Inferior parietal cortex (tissue), 1 donor: ENCODE measurements around the gene CACNA1A.
"Not testable (repeated sequence)": the region's sequence is repeated elsewhere in the genome, so short reads cannot be mapped to it uniquely, and the experiment has no call there.

ENCODE experiments used
- DNase-seq: peaks from one replicate; pipeline ENCODE4 v3.0.0-alpha.2; 2016; ENCODE audit errors: extremely low spot score

The CACNA1A gene

GRCh38 chr19:13281567-13282291 lies 224.6 kb downstream of the CACNA1A start:
- peak; percentile 42 for DNase-seq

GRCh38 chr19:13277104-13277809 lies 229.0 kb downstream of the CACNA1A start:
- DNase-seq: peak; percentile 89

DNA sequence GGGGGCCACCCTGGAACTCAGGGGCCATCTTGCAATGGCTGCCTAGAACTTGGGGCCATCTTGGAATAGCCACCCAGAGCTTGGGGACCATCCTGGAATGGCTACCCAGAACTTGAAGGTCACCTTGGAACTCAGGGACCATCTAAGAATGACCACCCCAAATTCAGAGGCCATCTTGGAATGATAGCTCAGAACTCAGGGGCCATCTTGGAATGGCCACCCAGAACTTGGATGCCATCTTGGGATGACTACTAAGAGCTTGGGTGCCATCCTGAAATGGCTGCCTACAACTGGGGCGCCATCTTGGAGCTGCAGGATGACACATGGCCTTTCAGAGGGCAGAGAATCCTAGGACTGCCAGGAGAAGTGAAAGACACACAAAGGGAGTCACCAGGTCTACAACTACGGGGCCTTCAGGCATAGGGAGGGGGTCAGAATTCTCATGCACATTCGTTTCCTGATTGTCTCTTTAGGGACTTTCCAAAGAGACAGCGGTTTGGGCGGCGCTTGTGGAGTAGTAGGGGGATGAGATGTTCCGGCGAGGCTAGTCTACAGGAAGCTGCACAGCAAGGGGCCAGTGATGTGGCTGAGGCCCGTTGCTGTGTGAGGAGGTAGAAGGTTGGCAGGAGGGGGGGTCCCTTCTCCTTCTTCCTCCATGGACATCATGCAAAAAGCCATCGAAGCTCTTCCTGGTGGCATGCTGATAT lies 231.1 kb downstream of the CACNA1A start:
- DNase-seq: no peak

GRCh38 chr19:13270514-13271105 lies 235.7 kb downstream of the CACNA1A start:
- DNase-seq: no peak

- DNase-seq: no peak
These were observed 236.9 kb downstream of the CACNA1A start for GRCh38 chr19:13269348-13269747.

DNA sequence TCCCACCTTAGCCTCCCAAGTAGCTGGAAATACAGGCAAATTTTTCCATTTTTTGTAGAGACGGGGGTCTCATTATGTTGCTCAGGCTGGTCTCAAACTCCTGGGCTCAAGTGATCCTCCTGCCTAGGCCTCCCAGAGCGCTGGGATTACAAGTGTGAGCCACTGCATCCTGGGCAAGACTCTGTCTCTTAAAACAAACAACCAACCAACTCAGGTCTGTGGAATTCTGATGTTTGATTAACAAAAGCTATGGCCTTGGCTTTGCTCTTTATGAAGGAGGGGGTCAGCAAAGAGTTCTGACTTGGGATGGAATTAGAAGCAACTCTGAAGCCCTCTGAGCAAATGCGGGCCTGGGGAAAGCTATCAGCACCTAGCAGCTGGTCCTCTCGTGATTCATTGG lies 238.4 kb downstream of the CACNA1A start:
- DNase-seq: no peak

GRCh38 chr19:13267131-13267530 lies 239.1 kb downstream of the CACNA1A start:
- DNase-seq: no peak

DNA sequence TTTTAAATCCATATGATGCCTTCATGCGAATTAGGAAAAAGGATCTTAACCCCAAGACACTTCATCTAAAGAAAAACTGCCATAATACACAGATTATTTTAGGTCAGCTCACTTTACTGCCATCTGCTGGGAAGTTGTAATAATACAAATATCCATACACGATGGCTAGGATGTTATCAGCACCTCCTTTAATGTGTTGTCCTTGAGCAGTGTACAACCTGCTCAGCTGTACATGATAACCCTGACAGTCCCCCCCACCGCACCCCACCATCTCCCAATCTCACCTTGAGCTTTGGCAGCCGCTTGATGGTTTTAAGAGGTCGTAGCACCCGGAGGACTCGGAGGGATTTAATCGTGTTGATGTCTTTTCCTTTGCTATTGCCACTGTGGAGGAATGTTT lies 243.8 kb downstream of the CACNA1A start:
- DNase-seq: peak; percentile 70

GRCh38 chr19:13260883-13261653 lies 245.2 kb downstream of the CACNA1A start:
- no peak for DNase-seq

DNA sequence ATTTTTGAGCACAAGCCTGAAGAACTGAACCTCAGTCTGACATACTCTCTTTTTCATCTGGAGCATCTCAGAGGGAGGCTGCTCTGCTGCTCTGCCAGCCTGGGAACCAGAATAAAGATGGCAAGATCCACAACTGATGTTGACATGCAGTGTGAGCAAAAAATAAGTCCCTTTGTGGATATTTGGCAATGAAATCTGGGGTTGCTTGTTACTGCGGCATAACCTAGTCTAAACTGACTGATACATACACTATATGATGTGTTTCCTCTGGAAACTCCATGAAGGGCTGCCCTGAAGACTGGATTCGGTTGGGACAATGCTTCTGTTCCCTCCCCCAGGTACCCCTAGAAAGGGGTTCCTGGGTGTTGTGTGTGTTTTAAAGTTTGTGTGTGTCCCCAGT lies 249.4 kb downstream of the CACNA1A start:
- no peak for DNase-seq

GRCh38 chr19:13256398-13256797 lies 249.9 kb downstream of the CACNA1A start:
- not testable (repeated sequence) for DNase-seq

- DNase-seq: no peak
These were observed 250.6 kb downstream of the CACNA1A start for GRCh38 chr19:13255719-13256059.

GRCh38 chr19:13255041-13255718 lies 251.1 kb downstream of the CACNA1A start:
- no peak for DNase-seq

DNA sequence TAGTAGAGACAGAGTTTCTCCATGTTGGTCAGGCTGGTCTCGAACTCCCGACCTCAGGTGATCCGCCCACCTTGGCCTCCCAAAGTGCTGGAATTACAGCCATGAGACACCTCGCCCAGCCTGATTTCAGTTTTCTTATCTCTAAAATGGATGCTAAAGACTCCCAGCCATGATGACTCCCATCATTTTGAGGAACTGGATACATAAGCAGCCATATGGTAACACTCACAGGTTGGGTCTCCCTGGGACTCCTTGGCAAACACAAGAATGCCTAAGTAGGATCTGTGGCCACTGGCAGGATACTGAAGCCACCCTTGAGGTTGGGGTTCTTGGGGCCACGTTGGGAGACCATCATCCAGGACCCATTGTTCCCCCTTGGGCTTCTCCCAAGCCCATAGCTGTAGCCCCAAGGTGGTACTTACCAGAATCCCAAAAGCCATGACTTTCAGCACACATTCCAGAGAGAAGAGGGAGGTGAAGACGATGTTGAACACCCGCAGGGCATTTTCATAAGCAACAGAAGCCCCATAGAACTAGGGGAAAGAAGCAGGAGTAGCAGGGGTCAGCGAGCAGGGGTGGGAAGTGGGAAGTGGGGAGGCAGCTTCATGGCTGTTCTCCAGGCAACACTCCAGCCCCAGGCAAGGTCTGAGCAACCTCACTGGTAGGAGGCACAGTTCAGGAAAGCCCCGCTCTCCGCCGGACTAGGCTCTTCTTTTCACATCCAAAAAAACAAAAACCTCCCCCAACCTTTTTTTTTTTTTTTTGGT lies 253.5 kb downstream of the CACNA1A start:
- DNase-seq: no peak

DNA sequence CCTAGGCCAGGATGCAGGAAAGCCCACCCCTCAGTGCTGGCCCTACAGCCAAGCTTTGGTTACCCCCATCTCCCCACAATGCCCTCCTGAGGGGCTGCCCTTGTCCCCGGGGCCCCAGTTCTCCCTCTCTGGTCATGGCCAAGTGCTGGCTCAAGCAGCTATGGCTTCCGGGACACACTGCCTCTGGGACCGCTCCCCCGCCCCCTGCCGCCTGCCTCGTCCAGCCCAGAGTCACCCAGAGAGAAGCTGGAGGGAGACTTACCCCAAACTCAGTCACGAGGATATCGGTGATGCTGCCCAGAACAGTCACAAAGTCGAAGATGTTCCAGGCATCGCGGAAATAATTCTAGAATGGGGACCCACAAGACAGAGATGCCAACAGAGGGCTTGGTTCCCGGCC lies 261.4 kb downstream of the CACNA1A start:
- DNase-seq: no peak

DNA sequence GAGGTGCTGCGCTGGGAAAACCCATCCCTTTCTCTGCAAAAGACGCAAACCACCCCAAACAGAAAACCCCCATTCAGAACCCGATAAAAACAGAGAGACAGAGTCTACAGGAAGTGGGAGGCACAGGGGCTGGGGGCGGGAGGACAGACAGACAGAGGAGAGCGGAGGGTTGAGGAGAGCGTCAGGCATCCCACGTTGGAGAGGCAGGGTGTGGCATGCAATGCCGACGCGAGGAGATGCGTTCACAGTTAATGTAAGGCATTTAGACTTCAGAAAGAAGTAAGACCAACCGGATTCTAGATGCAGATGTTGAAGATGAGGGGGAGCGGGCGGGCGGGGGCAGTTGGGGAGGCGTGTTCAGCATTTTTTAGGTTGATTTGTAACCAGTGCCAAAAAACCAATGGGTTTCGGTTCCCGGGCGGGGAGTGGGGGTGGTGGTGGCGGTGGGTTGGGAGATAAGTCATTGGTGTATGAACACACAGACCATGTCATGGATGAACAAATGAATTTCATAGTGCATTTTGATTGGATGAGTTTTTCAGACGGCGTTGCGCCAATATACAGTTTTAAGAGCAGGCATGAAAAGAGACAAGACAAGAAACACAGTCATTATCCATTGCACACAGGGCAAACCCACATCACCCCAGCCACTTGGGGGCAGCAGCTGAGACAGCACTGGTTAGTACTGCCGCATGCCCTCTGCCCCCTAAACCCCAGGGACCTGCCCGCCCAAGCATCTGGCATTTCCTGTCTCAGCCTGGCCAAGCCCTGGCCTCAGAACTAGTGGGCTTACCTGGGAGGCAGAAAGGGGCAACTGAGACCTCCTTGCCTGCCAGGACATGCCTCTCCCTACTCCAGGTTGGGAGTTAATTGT lies 264.8 kb downstream of the CACNA1A start:
- DNase-seq: no peak

GRCh38 chr19:13240312-13241022 lies 265.8 kb downstream of the CACNA1A start:
- DNase-seq: no peak

DNA sequence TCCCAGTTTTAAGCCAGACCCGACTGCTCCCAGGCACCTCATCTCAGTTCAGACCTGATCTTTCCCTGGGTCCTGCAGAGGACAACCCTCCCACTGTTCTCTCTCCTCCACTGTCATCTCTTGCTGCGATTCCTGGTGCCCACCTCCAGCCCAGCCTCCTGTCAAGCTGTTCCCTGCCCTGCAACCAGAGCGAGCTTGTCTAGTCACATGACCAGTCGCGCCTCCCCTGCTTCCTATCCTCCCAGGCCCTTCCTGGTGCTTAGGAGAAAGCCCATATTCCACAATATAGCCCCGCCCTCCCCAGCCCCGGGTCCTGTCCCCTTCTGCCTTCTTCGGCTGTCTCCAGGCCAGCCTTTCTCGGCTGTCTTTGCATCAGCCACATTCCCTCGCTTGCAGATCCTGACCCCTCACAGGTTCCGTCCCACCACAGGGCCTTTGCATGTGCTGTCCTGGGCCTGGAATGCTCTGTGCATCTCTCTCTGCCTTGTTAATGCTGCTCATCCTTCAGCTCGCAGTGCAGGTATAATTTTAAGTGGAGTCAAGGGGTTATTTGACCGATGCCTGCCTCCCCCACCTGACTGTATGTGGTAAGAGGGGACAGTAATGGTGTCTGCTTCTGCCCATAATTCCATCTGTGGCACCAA lies 267.3 kb downstream of the CACNA1A start:
- DNase-seq: no peak
